ENCODE results near the gene WEE2. TPM values are rescaled to one million over a fixed set of nuclear protein-coding genes. Genes with fewer than 3 reads are reported as not detected.

WEE2 gene
- total RNA-seq, 1 experiment from 2014 or later = not detected

DNA sequence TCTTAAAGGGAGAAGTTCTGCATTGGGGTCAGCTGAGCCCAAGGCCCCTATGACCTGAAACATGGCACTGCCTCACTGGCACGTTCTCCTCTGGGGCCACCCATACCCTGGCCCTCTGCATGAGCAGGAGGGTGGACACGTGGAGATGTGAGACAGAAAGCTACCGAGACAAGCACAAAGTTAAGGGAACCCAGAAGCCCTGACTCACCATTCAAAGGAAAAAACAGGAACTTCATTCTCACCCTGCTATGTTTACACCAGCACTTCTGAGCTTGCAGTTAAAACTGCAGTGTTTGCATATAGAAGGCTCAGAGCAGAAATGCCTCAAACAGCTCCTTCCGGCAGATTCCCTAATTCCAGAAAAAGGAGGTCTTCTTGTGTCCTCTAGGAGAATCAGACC lies 47.9 kb upstream of the WEE2 start:
- Histone ChIP-seq H3K9me2 (ENCODE audit: insufficient read depth) (no peaks in the 10 kb centered on the region), H3K27me3 (ENCODE audit: insufficient read depth, low read length) (no peaks in the 10 kb centered on the region), H2AFZ (ENCODE audit: low read depth, low read length, poor library complexity, severe bottlenecking) (no peak overlapping the region), H3K27ac (ENCODE audit: low read depth, low read length) (no peak overlapping the region), H3K9ac (ENCODE audit: low read length) (no peak overlapping the region), H4K20me1 (ENCODE audit: insufficient read depth) (no peaks in the 10 kb centered on the region), H3K4me2 (ENCODE audit: low read length) (no peak overlapping the region), H3K9me3 (ENCODE audit: control insufficient read depth in 1 of 2, insufficient read depth in 1 of 2, low read depth in 1 of 2, low read length in 2 of 2) (no peaks in the 10 kb centered on the region), H3K79me2 (ENCODE audit: insufficient read depth, low read length) (no peaks in the 10 kb centered on the region), H3K4me1 (ENCODE audit: control insufficient read depth in 1 of 2, insufficient read depth in 2 of 2, low read length in 2 of 2) (peaks cover 0 to 7% of the 10 kb centered on the region in 2 experiments; a peak in 1 of 4 replicates), H3K4me3 (replicated peaks in 1 of 2; ENCODE audit: low read depth in 1 of 2, low read length in 2 of 2) (no peak overlapping the region), H3K36me3 (ENCODE audit: control insufficient read depth in 1 of 2, insufficient read depth in 2 of 2, low read length in 2 of 2) (peaks cover 10 to 16% of the 10 kb centered on the region in 2 experiments; a peak in 3 of 4 replicates)
- BruUV-seq (replicated peaks) = no TSS peak
- ChIA-PET CTCF (no interaction called here), RAD21 (ENCODE audit: low non-redundant PET in 1 of 2, low total read pairs in 2 of 2, uncharacterized antibody in 2 of 2, unreplicated experiment in 2 of 2) (no interaction called here), POLR2A (no interaction called here)
- DNase-seq (ENCODE audit: low read depth, low spot score) = no peak
- TF ChIP-seq CBX3 (IDR thresholded peaks at IDR 0.05; ENCODE audit: low read depth) = no peak
- no peak for TF ChIP-seq FOSL1 (IDR thresholded peaks at IDR 0.05; ENCODE audit: low read depth)
- TF ChIP-seq CTCF (IDR thresholded peaks at IDR 0.05 in 2 of 3, conservative IDR thresholded peaks at IDR 0.05 in 1 of 3; ENCODE audit: borderline replicate concordance in 1 of 3, insufficient read depth in 1 of 3, low read depth in 2 of 3, low read length in 2 of 3) = no peak
- TF ChIP-seq, protein P1, sequence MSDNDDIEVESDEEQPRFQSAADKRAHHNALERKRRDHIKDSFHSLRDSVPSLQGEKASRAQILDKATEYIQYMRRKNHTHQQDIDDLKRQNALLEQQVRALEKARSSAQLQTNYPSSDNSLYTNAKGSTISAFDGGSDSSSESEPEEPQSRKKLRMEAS (IDR thresholded peaks at IDR 0.05) = no peak
- TF ChIP-seq, protein P2, sequence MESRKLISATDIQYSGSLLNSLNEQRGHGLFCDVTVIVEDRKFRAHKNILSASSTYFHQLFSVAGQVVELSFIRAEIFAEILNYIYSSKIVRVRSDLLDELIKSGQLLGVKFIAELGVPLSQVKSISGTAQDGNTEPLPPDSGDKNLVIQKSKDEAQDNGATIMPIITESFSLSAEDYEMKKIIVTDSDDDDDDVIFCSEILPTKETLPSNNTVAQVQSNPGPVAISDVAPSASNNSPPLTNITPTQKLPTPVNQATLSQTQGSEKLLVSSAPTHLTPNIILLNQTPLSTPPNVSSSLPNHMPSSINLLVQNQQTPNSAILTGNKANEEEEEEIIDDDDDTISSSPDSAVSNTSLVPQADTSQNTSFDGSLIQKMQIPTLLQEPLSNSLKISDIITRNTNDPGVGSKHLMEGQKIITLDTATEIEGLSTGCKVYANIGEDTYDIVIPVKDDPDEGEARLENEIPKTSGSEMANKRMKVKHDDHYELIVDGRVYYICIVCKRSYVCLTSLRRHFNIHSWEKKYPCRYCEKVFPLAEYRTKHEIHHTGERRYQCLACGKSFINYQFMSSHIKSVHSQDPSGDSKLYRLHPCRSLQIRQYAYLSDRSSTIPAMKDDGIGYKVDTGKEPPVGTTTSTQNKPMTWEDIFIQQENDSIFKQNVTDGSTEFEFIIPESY (IDR thresholded peaks at IDR 0.05; ENCODE audit: extremely low read depth, insufficient replicate concordance, low read length) = no peak
- no peak for TF ChIP-seq ZFX (IDR thresholded peaks at IDR 0.05)
- TF ChIP-seq POLR2A (IDR thresholded peaks at IDR 0.05; ENCODE audit: borderline replicate concordance, extremely low read depth, insufficient read depth, insufficient read length) = no peak
- no peak for TF ChIP-seq JUND (IDR thresholded peaks at IDR 0.05)
- TF ChIP-seq EGR1 (IDR thresholded peaks at IDR 0.05; ENCODE audit: low read depth) = no peak
- TF ChIP-seq EZH2 (IDR thresholded peaks at IDR 0.05) = no peak
- TF ChIP-seq REST (IDR thresholded peaks at IDR 0.05; ENCODE audit: low read depth) = no peak
- no peak for ATAC-seq
- intact Hi-C loops (cut with micrococcal nuclease) = no loop called here
